Left hindlimb (tissue), 1 donor: ENCODE data around the gene DEAF1.

Source experiments
- DNase-seq: peaks from one replicate; pipeline ENCODE4 v3.0.0-alpha.2; 2018

Gene DEAF1

GRCh38 chr11:620935-621814 lies 73.8 kb downstream of the DEAF1 start:
- DNase-seq, result peak; percentile 29

GRCh38 chr11:620201-620600 lies 74.8 kb downstream of the DEAF1 start:
- peak; percentile 22 for DNase-seq

- DNase-seq, result peak; percentile 23
These were observed 75.4 kb downstream of the DEAF1 start for GRCh38 chr11:619628-620050.

GRCh38 chr11:618856-619627 lies 76.0 kb downstream of the DEAF1 start:
- peak; percentile 36 for DNase-seq

GRCh38 chr11:617912-618682 lies 76.9 kb downstream of the DEAF1 start:
- DNase-seq, result peak; percentile 40

GRCh38 chr11:617199-617911 lies 77.7 kb downstream of the DEAF1 start:
- no peak for DNase-seq

GRCh38 chr11:616320-617198 lies 78.5 kb downstream of the DEAF1 start:
- DNase-seq, result no peak

- peak; percentile 96 for DNase-seq
These were observed 79.3 kb downstream of the DEAF1 start, which contains the start of gene IRF7 for GRCh38 chr11:615504-616319. TSS of gene IRF7 (minus strand) at chr11:615950. CDS start at chr11:615364, 586 bp downstream.

- no peak for DNase-seq
These were observed 80.2 kb downstream of the DEAF1 start for GRCh38 chr11:614623-615503.

GRCh38 chr11:614021-614622 lies 80.9 kb downstream of the DEAF1 start:
- DNase-seq, result no peak

GRCh38 chr11:613369-613968 lies 81.6 kb downstream of the DEAF1 start:
- DNase-seq, result peak; percentile 73

- DNase-seq, result no peak
These were observed 82.1 kb downstream of the DEAF1 start for GRCh38 chr11:612961-613300.

- peak; percentile 68 for DNase-seq
These were observed 82.6 kb downstream of the DEAF1 start for GRCh38 chr11:612201-612960.

GRCh38 chr11:611001-611996 lies 83.7 kb downstream of the DEAF1 start:
- no peak for DNase-seq

- DNase-seq, result no peak
These were observed 84.7 kb downstream of the DEAF1 start for GRCh38 chr11:610146-610801.

GRCh38 chr11:609341-609811 lies 85.6 kb downstream of the DEAF1 start:
- no peak for DNase-seq
